NCI-H524 treated with DMSO at 0.1 percent for 48 hours (cell line): ENCODE data around the gene SEPTIN5.

Experiments
- DNase-seq: peaks from one replicate; lab custom pipeline; 2025; lab: John Stamatoyannopoulos, UW

SEPTIN5 gene

GRCh38 chr22:19749876-19750275, 35.6 kb downstream of the SEPTIN5 start:
- DNase-seq, result no peak

GRCh38 chr22:19750507-19751490, 36.5 kb downstream of the SEPTIN5 start:
- no peak for DNase-seq

- DNase-seq, result no peak
Measured at GRCh38 chr22:19751497-19752245, 37.4 kb downstream of the SEPTIN5 start.

- no peak for DNase-seq
Measured at GRCh38 chr22:19753090-19753842, 39.0 kb downstream of the SEPTIN5 start.

- no peak for DNase-seq
Measured at GRCh38 chr22:19753996-19754700, 39.8 kb downstream of the SEPTIN5 start.

GRCh38 chr22:19754701-19755144, 40.4 kb downstream of the SEPTIN5 start:
- DNase-seq, result no peak

GRCh38 chr22:19755145-19755710, 40.9 kb downstream of the SEPTIN5 start:
- no peak for DNase-seq

- no peak for DNase-seq
Measured at GRCh38 chr22:19755722-19756287, 41.5 kb downstream of the SEPTIN5 start.

- no peak for DNase-seq
Measured at GRCh38 chr22:19756288-19757128, 42.2 kb downstream of the SEPTIN5 start.

GRCh38 chr22:19757140-19757984, 43.1 kb downstream of the SEPTIN5 start:
- no peak for DNase-seq

- DNase-seq, result no peak
Measured at GRCh38 chr22:19757985-19758895, 43.9 kb downstream of the SEPTIN5 start.

GRCh38 chr22:19758896-19759426, 44.7 kb downstream of the SEPTIN5 start:
- no peak for DNase-seq

- no peak for DNase-seq
Measured at GRCh38 chr22:19759427-19760057, 45.2 kb downstream of the SEPTIN5 start.

GRCh38 chr22:19760058-19760950, 46.0 kb downstream of the SEPTIN5 start, which contains the start of gene TBX1:
TSS of gene TBX1 (plus strand) at chr22:19760778. CDS start at chr22:19760844, 66 bp downstream.
- DNase-seq, result no peak

- no peak for DNase-seq
Measured at GRCh38 chr22:19760951-19761724, 46.8 kb downstream of the SEPTIN5 start.
